Measurements from ENCODE around the gene TRABD2B. TPM values are rescaled to one million over a fixed set of nuclear protein-coding genes. Genes with fewer than 3 reads are reported as not detected.

TRABD2B gene
- polyA plus RNA-seq, 1 experiment, result not detected

DNA sequence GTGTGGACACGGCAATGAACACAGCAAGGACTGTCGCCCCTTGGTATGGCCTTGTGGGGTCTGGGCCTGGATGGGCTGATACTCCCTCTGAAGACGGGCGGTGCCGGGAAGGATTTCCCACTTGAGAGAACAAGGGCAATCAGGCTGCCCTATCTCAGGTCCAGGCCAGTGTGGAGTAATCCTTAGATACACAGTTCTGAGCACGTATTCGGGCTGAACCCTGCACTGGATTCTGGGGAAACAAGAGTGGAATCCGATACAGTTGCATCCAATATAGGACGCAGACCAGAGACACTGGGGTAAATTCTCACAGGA lies 177.7 kb downstream of the TRABD2B start:
- ChIA-PET CTCF (no interaction called here), POLR2A (no interaction called here)
- TF ChIP-seq CTCF (IDR thresholded peaks at IDR 0.05; ENCODE audit: low read depth, low read length), result no peak
- Histone ChIP-seq H3K27me3 (ENCODE audit: control insufficient read depth, insufficient read depth, low read length) (no peaks in the 10 kb centered on the region), H3K27ac (ENCODE audit: low read depth, low read length) (no peak overlapping the region), H3K9me3 (ENCODE audit: control insufficient read depth, insufficient read depth, low read length) (no peaks in the 10 kb centered on the region), H3K4me3 (ENCODE audit: low read depth, low read length) (no peak overlapping the region)
- DNase-seq (ENCODE audit: low read depth, low spot score), result no peak

- DNase-seq (ENCODE audit: low read depth, low spot score), result no peak
- Histone ChIP-seq H3K27me3 (ENCODE audit: control insufficient read depth, insufficient read depth, low read length) (no peaks in the 10 kb centered on the region), H3K9me3 (ENCODE audit: control insufficient read depth, insufficient read depth, low read length) (no peaks in the 10 kb centered on the region), H3K27ac (ENCODE audit: low read depth, low read length) (no peak overlapping the region), H3K4me3 (ENCODE audit: low read depth, low read length) (no peak overlapping the region)
- CTCF ChIA-PET, result no interaction called here
- POLR2A ChIA-PET, result interaction anchor here (0.6 kb wide), 1 partner anchor 1421 kb away, joined by 3 read pairs; no protein-coding TSS in a partner anchor
- TF ChIP-seq CTCF (IDR thresholded peaks at IDR 0.05; ENCODE audit: low read depth, low read length), result no peak
These were observed 178.3 kb downstream of the TRABD2B start for GRCh38 chr1:47818682-47819573.

DNA sequence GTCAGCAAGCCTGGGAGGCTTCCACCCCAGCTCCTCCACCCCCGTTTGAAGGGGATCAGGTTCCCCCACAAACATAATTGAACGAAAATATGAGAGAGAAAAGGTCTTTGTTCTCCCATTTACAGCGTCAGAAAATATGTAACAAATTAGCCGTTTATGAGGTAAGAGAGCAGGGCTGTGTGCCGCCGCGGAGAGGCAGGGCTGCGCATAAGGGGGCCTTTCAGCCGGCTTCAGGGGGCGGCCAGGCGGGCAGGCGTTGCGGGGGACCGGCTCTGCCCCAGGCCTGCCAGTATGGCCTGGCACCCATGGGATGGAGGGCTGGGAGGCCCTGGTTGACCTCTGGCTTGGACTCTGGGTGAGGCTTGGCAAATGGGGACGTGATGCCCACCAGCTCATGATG lies 179.3 kb downstream of the TRABD2B start:
- Histone ChIP-seq H3K27me3 (ENCODE audit: control insufficient read depth, insufficient read depth, low read length) (no peaks in the 10 kb centered on the region), H3K9me3 (ENCODE audit: control insufficient read depth, insufficient read depth, low read length) (no peaks in the 10 kb centered on the region), H3K27ac (ENCODE audit: low read depth, low read length) (no peak overlapping the region), H3K4me3 (ENCODE audit: low read depth, low read length) (no peak overlapping the region)
- CTCF ChIA-PET, result no interaction called here
- no peak for DNase-seq (ENCODE audit: low read depth, low spot score)
- POLR2A ChIA-PET, result no interaction called here
- no peak for TF ChIP-seq CTCF (IDR thresholded peaks at IDR 0.05; ENCODE audit: low read depth, low read length)

DNA sequence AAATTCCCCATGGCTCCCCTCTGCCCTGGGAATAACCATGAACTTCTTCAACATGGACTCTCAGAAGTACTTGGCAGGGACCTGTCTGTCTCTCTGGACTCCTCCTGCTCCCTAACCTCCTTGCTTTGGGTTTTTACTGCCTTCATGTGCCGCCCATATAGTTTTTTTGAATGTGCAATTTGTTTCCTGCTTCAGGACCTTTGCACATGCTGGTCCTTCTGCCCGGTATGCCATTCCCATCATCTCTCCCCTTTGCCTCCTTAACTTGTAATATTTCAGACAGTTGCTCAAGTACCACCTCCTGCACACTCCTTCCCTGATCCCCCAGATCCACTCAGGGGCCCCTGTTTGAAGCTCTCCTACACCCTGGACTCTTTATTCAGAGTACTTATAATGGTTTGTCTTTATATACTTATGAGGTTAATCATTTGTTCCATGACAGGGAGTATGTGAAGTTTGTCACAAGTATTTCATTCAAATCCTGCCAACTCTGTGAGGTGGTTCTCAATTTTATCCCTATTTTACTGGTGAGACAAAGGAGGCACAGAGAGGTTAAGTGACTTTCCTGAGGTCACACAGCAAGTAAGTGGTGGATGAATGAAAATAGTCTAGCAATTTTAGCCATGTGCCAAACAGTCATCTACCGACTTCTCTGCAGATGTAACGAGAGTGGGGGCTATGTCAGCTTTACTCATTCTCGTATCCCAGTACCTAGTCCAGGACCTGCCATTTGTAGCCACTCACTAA lies 180.7 kb downstream of the TRABD2B start:
- ChIA-PET POLR2A (no interaction called here), CTCF (no interaction called here)
- Histone ChIP-seq H3K27ac (ENCODE audit: low read depth, low read length) (no peak overlapping the region), H3K9me3 (ENCODE audit: control insufficient read depth, insufficient read depth, low read length) (no peaks in the 10 kb centered on the region), H3K4me3 (ENCODE audit: low read depth, low read length) (no peak overlapping the region), H3K27me3 (ENCODE audit: control insufficient read depth, insufficient read depth, low read length) (no peaks in the 10 kb centered on the region)
- no peak for DNase-seq (ENCODE audit: low read depth, low spot score)
- no peak for TF ChIP-seq CTCF (IDR thresholded peaks at IDR 0.05; ENCODE audit: low read depth, low read length)

Data from AG04450 (cell line).